Cardiac septum (tissue), 1 donor: ENCODE results near the gene RNF11. TPM values are rescaled to one million over a fixed set of nuclear protein-coding genes. Genes with fewer than 3 reads are reported as not detected.
"Not testable (repeated sequence)": the region's sequence is repeated elsewhere in the genome, so short reads cannot be mapped to it uniquely, and the experiment has no call there.

Experiments used
- DNase-seq: peaks from one replicate; pipeline ENCODE4 v3.0.0-alpha.2; 2020; ENCODE audit warnings: low spot score
- intact Hi-C: fragments of 100-400 bp; cut with DNase I; formaldehyde crosslinking; loops from one replicate; pipeline ENCODE4 v1.14.0; 2022
- total RNA-seq: library from RNA; stranded (reverse); fragmentation: NEBNext Ultra II Directional; extraction: Animal tissue kit (Norgen Biotek cat#: 25700); gene quantifications from one replicate; pipeline ENCODE4 v1.2.1, GENCODE V29; 2021
- donor health status: DM: no; HTN: no; CAD: no.

The RNF11 gene
- total RNA-seq, 1 donor from 2014 or later = 137 TPM

GRCh38 chr1:51251165-51251564, 15.1 kb downstream of the RNF11 start:
- DNase-seq, intact Hi-C loops: not testable (repeated sequence)

GRCh38 chr1:51252366-51252765, 16.3 kb downstream of the RNF11 start:
- DNase-seq = no peak
- intact Hi-C loops = no loop called here

- no peak for DNase-seq
Measured at GRCh38 chr1:51253691-51254090, 17.6 kb downstream of the RNF11 start.

GRCh38 chr1:51255331-51255730, 19.3 kb downstream of the RNF11 start:
- intact Hi-C loops = no loop called here
- no peak for DNase-seq

More at GRCh38 chr1:51253691-51254090, 17.6 kb downstream of the RNF11 start:
- intact Hi-C loops = no loop called here

- intact Hi-C loops = no loop called here
- no peak for DNase-seq
Measured at GRCh38 chr1:51263147-51263877, 27.2 kb downstream of the RNF11 start.

- DNase-seq = no peak
- intact Hi-C loops = no loop called here
Measured at GRCh38 chr1:51264451-51264850, 28.4 kb downstream of the RNF11 start.

GRCh38 chr1:51265618-51266017, 29.5 kb downstream of the RNF11 start:
- no peak for DNase-seq
- intact Hi-C loops = no loop called here

- no peak for DNase-seq
- intact Hi-C loops = no loop called here
Measured at GRCh38 chr1:51266181-51266580, 30.1 kb downstream of the RNF11 start.

GRCh38 chr1:51266791-51267190, 30.7 kb downstream of the RNF11 start:
- intact Hi-C loops = no loop called here
- DNase-seq = no peak

- intact Hi-C loops = no loop called here
- no peak for DNase-seq
Measured at GRCh38 chr1:51268634-51269033, 32.6 kb downstream of the RNF11 start.

GRCh38 chr1:51270751-51271150, 34.7 kb downstream of the RNF11 start:
- no peak for DNase-seq
- intact Hi-C loops = no loop called here

GRCh38 chr1:51272916-51273315, 36.8 kb downstream of the RNF11 start:
- DNase-seq = no peak
- intact Hi-C loops = no loop called here

GRCh38 chr1:51274676-51275075, 38.6 kb downstream of the RNF11 start:
- intact Hi-C loops = no loop called here
- no peak for DNase-seq

- intact Hi-C loops = no loop called here
Measured at GRCh38 chr1:51276286-51276685, 40.2 kb downstream of the RNF11 start.

GRCh38 chr1:51280321-51280978, 44.4 kb downstream of the RNF11 start:
- intact Hi-C loops = loop anchor here (5.0 kb wide), 1 partner anchor 43 kb away; the partner anchor contains the start of gene RNF11
- DNase-seq = no peak

More at GRCh38 chr1:51276286-51276685, 40.2 kb downstream of the RNF11 start:
- DNase-seq = no peak

- no peak for DNase-seq
- intact Hi-C loops = loop anchor here (5.0 kb wide), 1 partner anchor 45 kb away; the partner anchor contains the start of gene RNF11
Measured at GRCh38 chr1:51281807-51282206, 45.7 kb downstream of the RNF11 start.

GRCh38 chr1:51282605-51283004, 46.5 kb downstream of the RNF11 start:
- intact Hi-C loops = loop anchor here (5.0 kb wide), 1 partner anchor 45 kb away; the partner anchor contains the start of gene RNF11
- DNase-seq = no peak

- intact Hi-C loops = loop anchor here (5.0 kb wide), 1 partner anchor 47 kb away; the partner anchor contains the start of gene RNF11
- DNase-seq = no peak
Measured at GRCh38 chr1:51283979-51284378, 47.9 kb downstream of the RNF11 start.

GRCh38 chr1:51284487-51284954, 48.4 kb downstream of the RNF11 start:
- intact Hi-C loops = loop anchor here (5.0 kb wide), 1 partner anchor 47 kb away; the partner anchor contains the start of gene RNF11
- no peak for DNase-seq

- intact Hi-C loops = no loop called here
Measured at GRCh38 chr1:51285055-51285454, 49.0 kb downstream of the RNF11 start.

GRCh38 chr1:51287966-51288365, 51.9 kb downstream of the RNF11 start:
- intact Hi-C loops = no loop called here
- DNase-seq = no peak

More at GRCh38 chr1:51285055-51285454, 49.0 kb downstream of the RNF11 start:
- no peak for DNase-seq
